ENCODE data around the gene NUAK1. TPM values are rescaled to one million over a fixed set of nuclear protein-coding genes. Genes with fewer than 3 reads are reported as not detected.
A peak's percentile ranks its signal among the peaks of the same experiment; 100 is the strongest.
"Not testable (repeated sequence)": the region's sequence is repeated elsewhere in the genome, so short reads cannot be mapped to it uniquely, and the experiment has no call there.

Gene NUAK1
- total RNA-seq, 1 experiment from 2014 or later = 7.0 TPM

GRCh38 chr12:106033161-106033675, 105.5 kb downstream of the NUAK1 start:
- peak; percentile 73 for DNase-seq (ENCODE audit: low read depth)

GRCh38 chr12:106032623-106032925, 106.2 kb downstream of the NUAK1 start:
- no peak for DNase-seq (ENCODE audit: low read depth)

GRCh38 chr12:106031761-106032622, 106.8 kb downstream of the NUAK1 start:
- DNase-seq (ENCODE audit: low read depth) = no peak

- peak; percentile 98 for DNase-seq (ENCODE audit: low read depth)
Measured at GRCh38 chr12:106030210-106031071, 108.3 kb downstream of the NUAK1 start.

GRCh38 chr12:106029532-106029931, 109.2 kb downstream of the NUAK1 start:
- no peak for DNase-seq (ENCODE audit: low read depth)

- no peak for DNase-seq (ENCODE audit: low read depth)
Measured at GRCh38 chr12:106027911-106028310, 110.8 kb downstream of the NUAK1 start.

GRCh38 chr12:106027286-106027685, 111.5 kb downstream of the NUAK1 start:
- no peak for DNase-seq (ENCODE audit: low read depth)

GRCh38 chr12:106025129-106025528, 113.6 kb downstream of the NUAK1 start:
- no peak for DNase-seq (ENCODE audit: low read depth)

GRCh38 chr12:106023039-106023438, 115.7 kb downstream of the NUAK1 start:
- DNase-seq (ENCODE audit: low read depth) = no peak

- DNase-seq (ENCODE audit: low read depth) = peak; percentile 29
Measured at GRCh38 chr12:106022568-106023012, 116.2 kb downstream of the NUAK1 start.

GRCh38 chr12:106021516-106021915, 117.2 kb downstream of the NUAK1 start:
- DNase-seq (ENCODE audit: low read depth) = no peak

- no peak for DNase-seq (ENCODE audit: low read depth)
Measured at GRCh38 chr12:106020736-106021135, 118.0 kb downstream of the NUAK1 start.

GRCh38 chr12:106019144-106019543, 119.6 kb downstream of the NUAK1 start:
- no peak for DNase-seq (ENCODE audit: low read depth)

GRCh38 chr12:106018286-106018685, 120.5 kb downstream of the NUAK1 start:
- DNase-seq (ENCODE audit: low read depth) = no peak

GRCh38 chr12:106016601-106017278, 122.0 kb downstream of the NUAK1 start:
- not testable (repeated sequence) for DNase-seq (ENCODE audit: low read depth)

- no peak for DNase-seq (ENCODE audit: low read depth)
Measured at GRCh38 chr12:106015646-106016045, 123.1 kb downstream of the NUAK1 start.

GRCh38 chr12:106013941-106014340, 124.8 kb downstream of the NUAK1 start:
- no peak for DNase-seq (ENCODE audit: low read depth)

Other genes with a start within 250 kb of the NUAK1 start
- 61.0 and 67.1 TPM in 2 replicates for gene CKAP4, start 109.1 kb upstream of the NUAK1 start, total RNA-seq (2014; rRNA removed; shearing (Covaris generic))
- gene TCP11L2, start 163.8 kb upstream of the NUAK1 start, total RNA-seq (2014; rRNA removed; shearing (Covaris generic)) = 3.4 and 5.5 TPM in 2 replicates
- gene POLR3B, start 218.8 kb upstream of the NUAK1 start, total RNA-seq (2014; rRNA removed; shearing (Covaris generic)) = 4.4 and 7.0 TPM in 2 replicates

Data from RPMI7951 (cell line).